GM19239 (cell line): ENCODE measurements around the gene ACR.
"Not testable (repeated sequence)": the region's sequence is repeated elsewhere in the genome, so short reads cannot be mapped to it uniquely, and the experiment has no call there.

Experiments used
- DNase-seq: peaks from one replicate; pipeline ENCODE4 v3.0.0; 2011; ENCODE audit warnings: low spot score; ENCODE audit not compliant: insufficient read length
- FAIRE-seq: peaks from 2 replicates; lab custom pipeline; 2011; peaks lifted over from hg19 to GRCh38; lab: Jason Lieb, UNC

ACR gene

DNA sequence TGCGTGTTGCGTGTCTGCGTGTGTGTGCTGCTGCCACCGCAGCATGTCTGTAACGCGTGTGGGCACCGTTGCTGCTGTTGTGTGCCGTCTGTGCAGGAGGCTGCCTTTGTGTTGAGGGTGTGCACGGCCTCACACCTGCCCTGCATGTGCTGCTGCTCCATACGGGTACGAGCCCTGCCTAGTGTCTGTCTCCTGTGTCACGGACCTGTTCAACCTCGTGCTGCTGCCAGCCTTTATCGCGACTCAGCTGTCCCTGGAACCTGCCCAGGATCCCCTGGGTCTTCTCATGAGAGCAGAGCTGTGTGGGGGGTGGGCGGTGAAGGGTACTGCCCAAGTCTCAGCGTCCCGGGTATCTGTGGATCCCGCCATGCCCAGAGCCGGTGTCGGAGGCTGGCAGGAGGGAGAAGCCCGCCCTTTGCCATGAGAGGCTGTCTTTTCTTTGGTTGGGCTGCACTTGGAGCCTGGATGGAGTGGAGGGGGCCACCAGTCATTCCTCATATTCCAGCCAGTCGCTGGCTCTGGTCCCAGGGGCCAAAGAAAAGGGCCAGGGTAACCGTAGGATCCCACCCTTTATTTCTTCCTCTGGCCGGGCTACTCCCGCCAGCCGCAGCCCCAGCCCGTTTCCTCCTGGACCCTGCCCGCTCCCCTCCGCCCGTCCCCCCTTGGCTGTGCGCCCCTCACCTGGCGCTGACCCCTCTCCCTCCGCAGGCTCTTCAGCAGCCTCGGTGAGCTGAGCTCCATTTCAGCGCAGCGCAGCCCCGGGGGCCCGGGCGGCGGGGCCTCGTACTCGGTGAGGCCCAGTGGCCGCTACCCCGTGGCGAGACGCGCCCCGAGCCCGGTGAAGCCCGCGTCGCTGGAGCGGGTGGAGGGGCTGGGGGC, 7.8 kb upstream of the ACR start:
- FAIRE-seq = no peak
- DNase-seq = no peak

DNA sequence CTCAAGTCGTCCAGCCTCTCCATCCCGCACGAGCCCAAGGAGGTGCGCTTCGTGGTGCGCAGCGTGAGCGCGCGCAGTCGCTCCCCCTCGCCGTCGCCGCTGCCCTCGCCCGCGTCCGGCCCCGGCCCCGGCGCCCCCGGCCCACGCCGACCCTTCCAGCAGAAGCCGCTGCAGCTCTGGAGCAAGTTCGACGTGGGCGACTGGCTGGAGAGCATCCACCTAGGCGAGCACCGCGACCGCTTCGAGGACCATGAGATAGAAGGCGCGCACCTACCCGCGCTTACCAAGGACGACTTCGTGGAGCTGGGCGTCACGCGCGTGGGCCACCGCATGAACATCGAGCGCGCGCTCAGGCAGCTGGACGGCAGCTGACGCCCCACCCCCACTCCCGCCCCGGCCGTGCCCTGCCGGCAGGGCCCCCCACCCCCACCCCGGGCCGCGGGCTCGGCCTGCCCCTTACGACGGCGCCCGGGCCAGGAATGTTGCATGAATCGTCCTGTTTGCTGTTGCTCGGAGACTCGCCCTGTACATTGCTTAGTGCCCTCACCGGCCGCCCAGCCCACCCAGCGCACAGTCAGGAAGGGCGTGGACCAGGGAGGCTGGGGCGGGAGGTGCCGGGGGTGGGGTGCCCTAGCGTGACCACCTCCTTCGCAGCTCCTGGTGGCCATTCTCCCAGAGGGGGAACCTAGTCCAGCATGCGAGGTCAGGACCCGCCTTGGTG, 6.9 kb upstream of the ACR start:
- DNase-seq (no peak), FAIRE-seq (no peak)

DNA sequence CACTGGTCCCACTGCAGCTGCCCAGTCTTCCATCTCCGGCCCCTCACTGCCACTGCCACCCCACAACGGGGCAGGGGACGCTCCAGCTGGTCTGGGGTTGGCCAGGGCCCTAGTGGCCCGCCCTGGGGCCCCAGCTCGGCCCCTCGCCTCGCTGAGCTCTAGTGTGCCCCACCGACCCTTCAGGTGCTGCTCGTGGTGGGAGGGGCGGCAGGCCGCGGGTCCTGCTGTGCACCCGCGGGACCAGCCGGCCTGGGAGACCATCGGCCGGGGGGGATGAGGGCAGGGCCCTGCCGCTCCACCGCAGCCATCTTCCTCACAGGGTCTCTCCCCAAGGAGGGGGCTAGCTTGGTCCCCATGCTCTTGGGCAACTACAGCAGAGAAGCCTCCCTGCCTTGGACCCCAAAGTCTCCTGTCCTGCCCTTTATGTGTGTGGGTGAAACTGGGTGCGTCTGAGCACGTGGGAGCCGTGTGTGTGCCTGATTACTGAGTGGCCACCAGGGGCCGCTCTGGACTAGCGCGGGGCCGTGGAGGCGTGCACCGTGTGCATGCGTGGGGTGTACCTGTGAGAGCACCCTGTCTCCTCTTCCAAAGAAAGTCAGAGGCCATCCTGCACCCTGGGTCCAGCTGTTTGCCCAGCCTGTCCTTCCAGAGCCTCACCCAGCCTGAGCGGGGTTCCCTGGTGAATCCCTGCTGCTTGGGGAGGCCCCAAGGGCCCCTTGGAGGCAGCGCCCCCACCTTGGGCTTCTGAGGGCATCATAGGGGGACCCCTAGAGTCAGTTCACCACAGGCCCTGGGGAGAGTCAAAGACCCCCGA, 6.0 kb upstream of the ACR start:
- peak; percentile 86 for DNase-seq
- no peak for FAIRE-seq

DNA sequence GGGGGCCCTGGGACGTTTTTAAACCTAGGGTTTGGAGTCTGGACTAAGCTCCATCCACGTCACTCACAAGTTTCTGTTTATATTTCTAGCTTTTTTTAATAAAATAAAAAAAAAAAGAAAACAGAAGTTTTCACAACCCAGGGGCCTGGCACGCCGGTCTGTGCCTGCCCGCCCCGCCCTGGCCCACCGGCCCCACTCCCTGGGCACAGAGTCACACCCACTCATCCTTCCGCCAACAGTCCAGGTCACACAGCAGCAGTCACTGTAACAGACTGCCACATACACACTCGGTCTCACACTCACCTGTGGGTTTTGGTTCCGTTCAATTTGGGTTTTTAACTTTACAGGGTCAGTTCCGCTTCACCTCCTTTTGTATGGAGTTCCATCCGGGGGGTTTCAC, 5.3 kb upstream of the ACR start:
- FAIRE-seq (no peak), DNase-seq (no peak)

DNA sequence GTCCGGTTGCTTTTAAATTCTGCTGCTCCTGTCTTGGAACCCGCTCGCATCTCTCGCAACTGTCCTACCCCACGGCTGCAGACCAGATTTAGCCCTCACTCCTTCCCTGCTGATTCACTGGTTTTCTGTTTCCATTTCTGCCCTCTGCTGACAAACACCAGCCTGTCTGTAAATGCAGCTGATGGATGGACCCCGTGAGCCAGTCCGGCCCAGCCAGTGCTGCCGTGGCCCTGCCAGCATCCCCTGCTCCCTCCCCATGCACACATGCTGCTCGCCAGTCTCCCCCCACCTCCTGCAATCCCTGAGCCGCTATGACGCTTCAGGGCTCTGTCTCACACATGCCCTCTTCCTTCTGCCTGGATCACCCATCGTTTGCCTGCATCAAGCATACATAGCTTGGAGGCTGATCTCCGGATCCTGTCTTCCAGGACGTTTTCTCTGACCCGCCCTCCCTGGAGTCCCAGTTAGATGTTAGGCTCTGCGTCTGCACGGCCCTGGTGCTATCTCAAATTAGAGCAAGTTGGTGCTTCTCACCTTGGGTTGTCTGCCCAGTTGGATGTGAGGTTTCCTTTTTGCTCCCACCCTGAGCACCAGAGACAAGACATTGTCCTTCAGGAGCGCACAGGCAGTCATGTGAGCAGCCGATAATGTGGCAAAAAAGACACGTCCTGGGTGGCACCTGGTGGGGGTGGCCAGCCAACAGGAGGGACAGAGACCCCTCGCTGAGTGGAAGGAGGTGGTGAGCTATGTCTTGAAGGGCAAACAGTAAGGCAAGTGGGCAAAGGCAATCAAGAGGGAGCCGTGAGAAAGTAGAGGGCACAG, 4.3 kb upstream of the ACR start:
- DNase-seq = no peak
- FAIRE-seq = no peak

DNA sequence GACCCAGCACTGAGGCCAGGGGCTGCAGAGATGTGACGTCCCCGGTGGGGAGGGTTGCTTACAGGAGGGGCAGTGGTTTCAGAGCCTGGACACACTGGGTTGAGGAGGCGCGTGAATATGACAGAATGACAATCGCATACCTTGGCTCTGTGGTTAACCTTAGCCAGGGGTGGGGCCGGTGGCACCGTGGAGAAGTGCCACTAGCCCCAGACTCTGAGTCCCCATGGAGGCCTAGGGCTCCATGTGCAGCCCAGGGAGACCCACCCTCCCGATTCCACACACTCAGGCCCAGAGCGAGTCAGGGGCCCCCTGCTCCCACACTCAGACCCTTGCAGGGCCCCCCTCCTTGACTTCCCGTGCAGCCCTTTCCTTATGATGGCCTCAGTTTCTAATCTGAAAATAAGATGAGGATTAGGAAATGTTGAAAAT, 3.6 kb upstream of the ACR start:
- no peak for FAIRE-seq
- no peak for DNase-seq

DNA sequence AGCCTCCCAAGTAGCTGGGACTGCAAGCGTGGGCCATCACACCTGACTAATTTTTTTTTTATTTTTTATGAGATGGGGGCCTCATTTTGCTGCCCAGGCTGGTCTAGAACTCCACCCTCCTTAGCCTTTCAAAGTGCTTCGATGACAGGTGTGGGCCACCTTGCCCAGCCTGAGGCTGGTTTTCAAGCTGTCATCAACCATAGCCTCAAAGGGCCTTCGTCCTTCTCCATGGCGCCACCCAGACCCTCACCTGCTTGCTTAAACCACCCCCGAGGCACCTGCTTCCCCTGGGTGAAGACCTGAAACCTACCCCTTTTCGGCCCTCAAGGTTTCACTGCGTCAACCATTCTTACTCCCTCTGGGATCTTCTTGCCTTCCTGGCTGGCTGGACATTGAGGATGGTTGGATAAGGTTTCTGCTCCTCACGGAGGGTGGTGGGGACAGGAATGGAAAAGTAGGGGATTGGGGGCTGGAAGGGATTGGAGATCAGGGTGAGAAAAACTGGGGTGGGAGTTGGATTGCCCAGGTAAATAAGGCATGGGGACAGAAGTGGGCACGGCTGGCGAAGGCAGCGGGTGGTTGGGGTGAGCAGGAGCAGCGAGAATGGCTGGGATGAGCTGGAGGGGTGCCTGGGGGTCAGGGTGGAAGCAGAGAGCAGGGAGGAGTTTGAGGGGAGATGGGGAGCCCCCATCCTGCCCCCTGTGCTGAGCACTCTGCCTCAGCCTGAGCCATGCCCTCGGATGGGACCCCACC, 2.8 kb upstream of the ACR start:
- DNase-seq = no peak
- FAIRE-seq = no peak

DNA sequence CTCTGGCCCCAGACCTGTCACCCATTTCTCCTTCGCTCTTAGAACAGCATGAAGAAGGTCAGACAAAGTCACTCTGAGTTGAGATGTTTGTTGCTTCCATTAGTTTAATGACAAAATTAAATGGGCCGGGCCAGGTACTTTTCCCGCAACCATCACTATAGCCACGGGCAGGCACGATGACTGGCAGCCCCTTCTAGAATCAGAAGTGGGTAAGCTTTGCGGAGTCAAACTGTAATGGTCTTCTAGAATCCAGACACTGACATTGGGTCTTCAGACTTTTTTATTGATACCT, 2.3 kb upstream of the ACR start:
- no peak for DNase-seq
- FAIRE-seq = no peak

DNA sequence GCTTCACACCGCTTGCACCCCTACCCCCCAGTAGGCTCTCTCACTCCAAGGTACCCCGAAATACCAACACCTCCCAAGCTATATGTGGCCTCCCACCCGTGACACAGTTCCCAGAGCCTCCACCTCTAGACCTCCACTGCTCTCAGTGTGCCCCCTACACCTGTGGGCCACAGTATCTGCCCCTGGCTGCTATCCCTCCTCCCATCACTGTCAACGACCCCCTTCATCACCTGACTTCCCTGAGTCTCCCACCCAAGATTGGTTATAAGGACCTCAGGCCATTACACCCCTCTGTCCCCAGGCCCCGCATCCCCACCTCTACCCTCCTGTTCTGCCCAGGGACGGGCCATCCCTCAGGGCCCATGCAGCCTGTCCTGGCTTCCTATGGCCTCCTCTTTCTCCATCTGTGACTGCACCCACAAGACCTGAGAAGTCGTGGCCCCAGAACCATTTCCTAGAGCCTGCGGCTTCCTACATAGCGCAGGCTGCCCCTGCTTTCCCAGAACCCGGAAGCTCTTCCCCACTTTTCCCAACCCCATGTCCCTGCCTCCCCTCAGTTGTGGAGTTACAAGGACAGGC, 734 bp downstream of the ACR start:
- FAIRE-seq = no peak
- DNase-seq = no peak

DNA sequence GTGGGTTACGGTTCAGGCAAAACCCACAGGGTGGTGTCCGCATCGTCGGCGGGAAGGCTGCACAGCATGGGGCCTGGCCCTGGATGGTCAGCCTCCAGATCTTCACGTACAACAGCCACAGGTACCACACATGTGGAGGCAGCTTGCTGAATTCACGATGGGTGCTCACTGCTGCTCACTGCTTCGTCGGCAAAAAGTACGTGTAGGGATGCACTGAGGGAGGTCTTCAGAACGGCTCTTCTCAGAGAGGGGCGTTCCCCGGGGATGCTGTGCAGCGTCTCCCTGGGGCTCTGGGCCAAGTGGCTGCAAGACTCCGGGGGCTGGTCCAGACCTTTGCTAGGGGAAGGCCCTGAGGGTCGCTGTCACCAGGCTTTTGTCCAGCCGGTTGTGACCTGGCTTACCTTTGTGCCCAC, 1.3 kb downstream of the ACR start:
- no peak for FAIRE-seq
- DNase-seq = no peak

DNA sequence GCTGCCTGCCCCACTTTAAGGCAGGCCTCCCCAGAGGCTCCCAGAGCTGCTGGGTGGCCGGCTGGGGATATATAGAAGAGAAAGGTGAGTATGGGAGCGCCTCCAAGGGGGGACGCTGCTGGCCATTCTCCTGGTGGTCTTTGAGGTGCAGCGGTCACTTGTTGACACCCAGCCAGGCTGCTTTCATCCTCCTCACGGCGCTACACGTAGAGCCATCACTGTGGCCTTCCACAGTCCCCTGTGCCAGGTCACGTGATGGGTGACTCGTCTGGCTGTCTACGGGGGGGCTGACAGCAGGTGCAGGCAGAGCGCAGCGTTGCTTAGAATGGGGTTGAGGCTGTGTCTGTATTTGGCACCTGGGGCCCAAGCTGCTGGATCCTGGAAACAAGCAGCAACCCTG, 1.9 kb downstream of the ACR start:
- FAIRE-seq = no peak
- DNase-seq = no peak

DNA sequence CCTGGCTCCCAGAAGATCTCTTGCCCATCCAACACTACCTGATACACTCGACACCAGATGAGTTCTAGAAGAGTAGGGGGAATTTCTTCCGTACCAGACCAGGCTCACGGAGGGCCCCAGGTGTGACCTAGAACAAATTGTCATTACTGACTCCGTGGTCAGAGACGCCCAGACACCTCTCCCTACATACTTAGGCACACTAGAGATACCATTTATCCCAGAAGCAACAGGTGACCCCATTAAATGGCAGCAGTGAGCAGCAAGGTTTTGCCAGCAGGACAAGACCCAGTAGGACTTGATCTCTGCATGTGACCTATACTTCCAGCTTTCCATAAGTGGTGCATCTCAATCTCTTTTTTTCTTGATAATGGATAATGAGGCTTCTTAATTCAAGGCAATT, 2.7 kb downstream of the ACR start:
- DNase-seq = not testable (repeated sequence)
- peak; percentile 37 for FAIRE-seq

DNA sequence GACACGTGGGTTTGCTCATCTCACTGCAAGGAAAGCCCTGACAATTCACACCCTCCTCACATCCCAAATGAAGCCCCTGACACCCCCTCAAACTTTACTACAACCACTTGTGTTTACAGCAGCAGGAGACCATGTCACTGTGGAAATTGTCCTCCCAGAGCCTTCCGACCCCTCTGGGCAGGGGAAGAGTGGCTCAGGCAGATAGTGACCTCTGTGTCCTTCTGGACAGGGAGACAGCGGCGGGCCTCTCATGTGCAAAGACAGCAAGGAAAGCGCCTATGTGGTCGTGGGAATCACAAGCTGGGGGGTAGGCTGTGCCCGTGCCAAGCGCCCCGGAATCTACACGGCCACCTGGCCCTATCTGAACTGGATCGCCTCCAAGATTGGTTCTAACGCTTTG, 6.4 kb downstream of the ACR start:
- not testable (repeated sequence) for DNase-seq, FAIRE-seq

DNA sequence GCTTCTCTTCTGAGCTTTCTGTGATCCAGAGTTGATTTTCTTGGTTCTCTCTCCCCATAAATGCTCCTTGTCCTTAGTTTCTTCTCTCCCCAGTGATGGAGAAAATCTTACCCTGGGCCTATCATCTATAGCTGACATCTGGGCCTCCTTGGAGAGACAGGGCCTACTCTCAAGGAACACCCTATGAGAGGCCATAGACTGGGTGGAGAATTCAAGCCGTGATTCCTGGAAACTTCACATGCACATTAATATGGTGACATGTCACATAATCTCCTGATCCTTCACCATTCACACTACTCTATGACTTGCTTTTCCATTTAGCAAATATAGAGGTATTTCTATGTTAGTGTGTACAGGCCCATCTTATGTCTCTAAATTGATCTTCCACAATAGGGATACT, 9.5 kb downstream of the ACR start:
- not testable (repeated sequence) for FAIRE-seq

DNA sequence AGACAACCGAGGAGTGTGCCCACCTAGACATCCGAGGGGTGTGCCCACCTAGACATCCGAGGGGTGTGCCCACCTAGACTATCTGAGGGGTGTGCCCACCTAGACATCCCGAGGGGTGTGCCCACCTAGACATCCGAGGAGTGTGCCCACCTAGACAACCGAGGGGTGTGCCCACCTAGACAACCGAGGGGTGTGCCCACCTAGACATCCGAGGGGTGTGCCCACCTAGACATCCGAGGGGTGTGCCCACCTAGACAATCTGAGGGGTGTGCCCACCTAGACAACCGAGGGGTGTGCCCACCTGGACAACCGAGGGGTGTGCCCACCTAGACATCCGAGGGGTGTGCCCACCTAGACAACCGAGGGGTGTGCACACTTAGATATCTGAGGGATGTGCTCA, 10.6 kb downstream of the ACR start:
- DNase-seq, FAIRE-seq: not testable (repeated sequence)

More for the DNA sequence above, 9.5 kb downstream of the ACR start:
- not testable (repeated sequence) for DNase-seq

DNA sequence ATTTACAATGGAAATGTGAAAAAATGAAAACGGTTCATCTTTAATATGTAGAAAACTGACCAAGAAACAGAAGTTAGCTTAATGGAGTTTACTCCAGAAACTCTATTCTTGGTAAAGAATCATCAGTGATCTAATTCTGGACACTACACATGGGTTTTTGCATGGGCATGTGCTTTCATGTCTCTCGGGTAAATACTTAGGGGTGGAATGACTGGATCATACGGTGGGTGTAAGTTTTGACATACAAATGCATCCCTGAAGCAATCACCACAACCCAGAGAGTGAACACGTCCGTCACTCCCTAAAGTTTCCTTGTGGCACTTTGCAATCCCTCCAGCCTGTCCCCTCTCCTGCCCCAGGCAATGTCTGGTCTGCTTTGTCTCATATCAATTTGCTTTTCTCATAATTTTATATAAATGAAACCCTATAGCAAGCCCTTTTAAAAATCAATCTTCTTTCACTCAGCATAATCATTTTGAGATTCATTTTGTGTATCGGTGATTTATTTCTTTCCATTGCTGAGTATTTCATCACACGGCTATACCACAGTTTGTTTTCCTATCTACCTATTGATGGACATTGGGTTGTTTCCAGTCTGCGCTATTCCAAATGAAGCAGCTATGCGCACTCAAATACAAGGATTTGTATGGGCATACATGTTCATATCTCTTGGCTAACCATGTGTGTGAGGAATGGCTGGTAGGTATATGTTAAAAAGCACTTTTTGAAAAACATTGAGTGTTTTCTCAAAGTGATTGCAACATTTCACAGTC, 11.5 kb downstream of the ACR start:
- DNase-seq, FAIRE-seq: not testable (repeated sequence)

DNA sequence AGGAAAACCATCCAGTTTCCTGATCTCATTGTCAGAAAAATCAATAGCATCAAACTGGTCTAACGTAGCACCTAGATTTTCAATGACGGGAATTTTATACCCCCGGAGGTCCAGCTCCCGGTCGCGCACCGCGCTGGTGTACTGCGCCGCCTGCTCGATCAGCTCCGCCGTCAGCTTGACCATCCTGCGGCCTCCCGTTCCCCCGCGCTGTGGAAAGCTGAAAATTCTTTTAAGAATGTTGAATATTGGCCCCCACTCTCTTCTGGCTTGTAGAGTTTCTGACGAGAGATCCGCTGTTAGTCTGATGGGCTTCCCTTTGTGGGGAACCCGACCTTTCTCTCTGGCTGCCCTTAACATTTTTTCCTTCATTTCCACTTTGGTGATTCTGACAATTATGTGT, 17.2 kb downstream of the ACR start:
- FAIRE-seq, DNase-seq: not testable (repeated sequence)

DNA sequence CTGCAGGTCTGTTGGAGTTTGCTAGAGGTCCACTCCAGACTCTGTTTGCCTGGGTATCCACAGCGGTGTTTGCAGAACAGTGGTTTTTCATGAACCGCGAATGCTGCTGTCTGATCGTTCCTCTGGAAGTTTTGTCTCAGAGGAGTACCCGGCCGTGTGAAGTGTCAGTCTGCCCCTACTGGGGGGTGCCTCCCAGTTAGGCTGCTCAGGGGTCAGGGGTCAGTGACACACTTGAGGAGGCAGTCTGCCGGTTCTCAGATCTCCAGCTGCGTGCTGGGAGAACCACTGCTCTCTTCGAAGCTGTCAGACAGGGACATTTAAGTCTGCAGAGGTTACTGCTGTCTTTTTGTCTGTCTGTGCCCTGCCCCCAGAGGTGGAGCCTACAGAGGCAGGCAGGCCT, 18.4 kb downstream of the ACR start:
- FAIRE-seq, DNase-seq: not testable (repeated sequence)
